Calu3 (cell line): ENCODE measurements around the gene PIGZ. TPM values are rescaled to one million over a fixed set of nuclear protein-coding genes. Genes with fewer than 3 reads are reported as not detected.

Source experiments
- BruUV-seq: library from RNA; stranded (reverse); fragments of 400-500 nt; replicated peaks from 2 replicates; lab custom pipeline; 2021; lab: Mats Ljungman, UMichigan
- CTCF ChIA-PET: fragments of 300-600 bp; sonication (Branson Sonifier 250); formaldehyde crosslinking; loops from one replicate; lab custom pipeline; 2022; ENCODE audit warnings: antibody characterized with exemption; lab: Charles Lee
- DNase-seq: peaks from one replicate; pipeline ENCODE4 v3.0.0; 2022
- H3K27ac Mint-ChIP-seq: one replicate; pipeline ENCODE4 v1.8.0; 2022; ENCODE audit warnings: mixed read lengths; ENCODE audit not compliant: unreplicated experiment
- H3K27me3 Mint-ChIP-seq: one replicate; pipeline ENCODE4 v1.8.0; 2022; ENCODE audit warnings: mixed read lengths; ENCODE audit not compliant: unreplicated experiment
- H3K36me3 Mint-ChIP-seq: one replicate; pipeline ENCODE4 v1.8.0; 2022; ENCODE audit warnings: mild to moderate bottlenecking, moderate library complexity, mixed read lengths; ENCODE audit not compliant: insufficient read depth, unreplicated experiment
- H3K4me1 Mint-ChIP-seq: one replicate; pipeline ENCODE4 v1.8.0; 2022; ENCODE audit warnings: mild to moderate bottlenecking, low read depth, mixed read lengths; ENCODE audit not compliant: unreplicated experiment
- H3K4me3 Mint-ChIP-seq: one replicate; pipeline ENCODE4 v1.8.0; 2022; ENCODE audit warnings: mild to moderate bottlenecking, low read depth, moderate library complexity, mixed read lengths; ENCODE audit not compliant: unreplicated experiment
- H3K9me3 Mint-ChIP-seq: one replicate; pipeline ENCODE4 v1.8.0; 2022; ENCODE audit warnings: low read depth, mixed read lengths; ENCODE audit not compliant: unreplicated experiment
- intact Hi-C: fragments of 100-400 bp; cut with micrococcal nuclease; formaldehyde crosslinking; loops from one replicate; pipeline ENCODE4 v1.10.0; 2022; ENCODE audit not compliant: unreplicated experiment
- total RNA-seq: library from RNA; stranded (reverse); gene quantifications from 2 replicates; pipeline ENCODE4 v1.2.3, GENCODE V29; 2022
- TF ChIP-seq, protein P1 (sequence below): fragments of 200-600 bp; IDR thresholded peaks from one replicate; pipeline ENCODE4 v1.8.0; 2022; ENCODE audit warnings: antibody characterized with exemption; ENCODE audit not compliant: unreplicated experiment

PIGZ gene
- total RNA-seq, 1 experiment from 2014 or later: 6.7 TPM

- H3K36me3 Mint-ChIP-seq: no peaks in the 10 kb centered on the region
- peaks cover 22% of the 10 kb centered on the region for H3K27me3 Mint-ChIP-seq
- H3K9me3 Mint-ChIP-seq: peaks cover 9% of the 10 kb centered on the region
- TF ChIP-seq, protein P1, sequence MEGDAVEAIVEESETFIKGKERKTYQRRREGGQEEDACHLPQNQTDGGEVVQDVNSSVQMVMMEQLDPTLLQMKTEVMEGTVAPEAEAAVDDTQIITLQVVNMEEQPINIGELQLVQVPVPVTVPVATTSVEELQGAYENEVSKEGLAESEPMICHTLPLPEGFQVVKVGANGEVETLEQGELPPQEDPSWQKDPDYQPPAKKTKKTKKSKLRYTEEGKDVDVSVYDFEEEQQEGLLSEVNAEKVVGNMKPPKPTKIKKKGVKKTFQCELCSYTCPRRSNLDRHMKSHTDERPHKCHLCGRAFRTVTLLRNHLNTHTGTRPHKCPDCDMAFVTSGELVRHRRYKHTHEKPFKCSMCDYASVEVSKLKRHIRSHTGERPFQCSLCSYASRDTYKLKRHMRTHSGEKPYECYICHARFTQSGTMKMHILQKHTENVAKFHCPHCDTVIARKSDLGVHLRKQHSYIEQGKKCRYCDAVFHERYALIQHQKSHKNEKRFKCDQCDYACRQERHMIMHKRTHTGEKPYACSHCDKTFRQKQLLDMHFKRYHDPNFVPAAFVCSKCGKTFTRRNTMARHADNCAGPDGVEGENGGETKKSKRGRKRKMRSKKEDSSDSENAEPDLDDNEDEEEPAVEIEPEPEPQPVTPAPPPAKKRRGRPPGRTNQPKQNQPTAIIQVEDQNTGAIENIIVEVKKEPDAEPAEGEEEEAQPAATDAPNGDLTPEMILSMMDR: no peak
- no peak for DNase-seq
- no peaks in the 10 kb centered on the region for H3K4me1 Mint-ChIP-seq
- intact Hi-C loops: loop anchor here (10.0 kb wide), 1 partner anchor 205 kb away; no protein-coding TSS in a partner anchor
- H3K4me3 Mint-ChIP-seq: no peak overlapping the region
- CTCF ChIA-PET: no interaction called here
- H3K27ac Mint-ChIP-seq: no peak overlapping the region
- no TSS peak for BruUV-seq
These were observed 10.9 kb upstream of the PIGZ start for GRCh38 chr3:196979545-196979944.

- Mint-ChIP-seq H3K27me3 (peaks cover 9% of the 10 kb centered on the region), H3K4me3 (no peak overlapping the region), H3K27ac (no peak overlapping the region), H3K9me3 (peaks cover 3% of the 10 kb centered on the region), H3K36me3 (no peaks in the 10 kb centered on the region), H3K4me1 (no peaks in the 10 kb centered on the region)
- CTCF ChIA-PET: no interaction called here
- BruUV-seq: no TSS peak
- no peak for DNase-seq
- intact Hi-C loops: loop anchor here (10.0 kb wide), 1 partner anchor 208 kb away; no protein-coding TSS in a partner anchor
- TF ChIP-seq, protein P1: no peak
These were observed 8.3 kb upstream of the PIGZ start for GRCh38 chr3:196976941-196977340.

DNA sequence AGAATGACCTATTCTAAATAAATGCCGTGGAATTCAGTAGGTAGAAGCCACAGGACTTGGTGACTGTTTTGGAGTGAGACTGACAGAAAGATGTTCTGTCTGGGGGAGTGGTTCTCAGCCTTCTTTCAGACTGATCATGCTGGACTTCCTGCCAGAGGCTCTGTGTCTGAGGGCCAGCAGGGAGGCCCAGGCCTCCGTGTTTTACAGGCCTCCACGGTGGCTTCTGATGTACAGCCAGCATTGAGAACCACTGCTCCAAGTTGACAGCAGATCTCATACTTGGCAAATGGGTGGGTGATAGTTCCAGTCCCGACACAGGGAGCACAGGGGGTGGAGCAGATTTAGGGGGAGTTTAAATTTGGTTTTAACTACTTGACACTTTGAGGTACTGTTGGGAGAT is 6.7 kb upstream of the PIGZ start:
- peaks cover 4% of the 10 kb centered on the region for H3K36me3 Mint-ChIP-seq
- CTCF ChIA-PET: no interaction called here
- no peak overlapping the region for H3K27ac Mint-ChIP-seq
- TF ChIP-seq, protein P1: no peak
- intact Hi-C loops: loop anchor here (10.0 kb wide), 1 partner anchor 209 kb away; no protein-coding TSS in a partner anchor
- DNase-seq: no peak
- peaks cover 11% of the 10 kb centered on the region for H3K27me3 Mint-ChIP-seq
- peaks cover 6% of the 10 kb centered on the region for H3K4me1 Mint-ChIP-seq
- no peaks in the 10 kb centered on the region for H3K9me3 Mint-ChIP-seq
- no peak overlapping the region for H3K4me3 Mint-ChIP-seq
- no TSS peak for BruUV-seq

DNA sequence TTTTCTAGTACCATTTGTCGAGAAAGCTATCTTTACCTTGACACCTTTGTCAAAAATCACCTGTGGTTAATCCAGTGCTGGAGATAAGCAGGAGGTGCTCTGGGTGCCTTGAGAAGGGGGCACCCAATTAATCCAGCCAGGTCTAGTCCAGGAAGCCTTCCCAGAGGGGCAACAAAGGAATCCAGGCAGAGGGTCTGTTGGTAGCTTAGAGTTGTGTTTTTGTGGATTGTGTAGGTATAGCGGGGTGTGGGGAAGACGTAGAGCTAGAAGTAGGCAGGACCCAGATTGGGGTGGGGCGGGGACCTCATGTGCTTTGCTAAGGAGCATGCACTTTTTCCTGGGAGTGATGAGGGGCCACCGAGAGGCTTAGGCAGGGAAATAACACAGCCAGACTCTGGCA is 6.0 kb upstream of the PIGZ start:
- DNase-seq: no peak
- H3K36me3 Mint-ChIP-seq: peaks cover 9% of the 10 kb centered on the region
- H3K9me3 Mint-ChIP-seq: no peaks in the 10 kb centered on the region
- no TSS peak for BruUV-seq
- H3K4me1 Mint-ChIP-seq: peaks cover 10% of the 10 kb centered on the region
- H3K27me3 Mint-ChIP-seq: peaks cover 16% of the 10 kb centered on the region
- H3K27ac Mint-ChIP-seq: no peak overlapping the region
- H3K4me3 Mint-ChIP-seq: no peak overlapping the region
- TF ChIP-seq, protein P1: no peak
- CTCF ChIA-PET: interaction anchor here (0.7 kb wide), 1 partner anchor 11 kb away, joined by 3 read pairs; no protein-coding TSS in a partner anchor
- intact Hi-C loops: loop anchor here (5.0 to 10.0 kb wide), 2 partner anchors 210 to 367 kb away; no protein-coding TSS in a partner anchor
